ENCODE measurements around the gene BPIFB6. TPM values are rescaled to one million over a fixed set of nuclear protein-coding genes. Genes with fewer than 3 reads are reported as not detected.

Gene BPIFB6
- total and polyA plus RNA-seq, 2 of the 4 experiments (the other 2 are of a cell fraction), result not detected

GRCh38 chr20:33015700-33016580, 15.5 kb upstream of the BPIFB6 start:
- ATAC-seq (ENCODE audit: low read depth) (no peak), DNase-seq (no peak)
- H4K91ac ChIP-seq (ENCODE audit: insufficient read depth, low read depth, low read length), result no peak overlapping the region
- no peaks in the 10 kb centered on the region for H3K9me3 ChIP-seq (ENCODE audit: control insufficient read depth, insufficient read depth, low read length)
- peak overlapping the region; percentile 24 for H2AK9ac ChIP-seq (replicated peaks; ENCODE audit: low read depth, low read length, poor library complexity)
- no peak overlapping the region for H4K8ac ChIP-seq (ENCODE audit: low read depth in 2 of 2, low read length in 2 of 2)
- no peaks in the 10 kb centered on the region for H3K9me1 ChIP-seq (ENCODE audit: insufficient read depth, low read length)
- no peak overlapping the region for H3K4me2 ChIP-seq (ENCODE audit: low read depth, low read length)
- in situ Hi-C loops (cut with MboI; ENCODE audit: low sequenced_read_pairs), result no loop called here
- peaks cover 14% of the 10 kb centered on the region for H3K27me3 ChIP-seq (ENCODE audit: control insufficient read depth, insufficient read depth, low read length)
- H3K23ac ChIP-seq (ENCODE audit: low read depth, low read length), result no peak overlapping the region
- no peak overlapping the region for H3K14ac ChIP-seq (replicated peaks; ENCODE audit: low read depth, low read length)
- ChIA-PET CTCF (no interaction called here), POLR2A (ENCODE audit: unreplicated experiment) (no interaction called here)
- H2BK15ac ChIP-seq (ENCODE audit: low read depth, low read length), result no peak overlapping the region
- H2BK5ac ChIP-seq (ENCODE audit: low read depth, low read length, poor library complexity, severe bottlenecking), result no peak overlapping the region
- H3K4me3 ChIP-seq (ENCODE audit: insufficient read depth, low read depth, low read length), result no peak overlapping the region
- H2AK5ac ChIP-seq (ENCODE audit: low read depth, low read length), result no peak overlapping the region
- H4K20me1 ChIP-seq (ENCODE audit: insufficient read depth, low read length), result no peaks in the 10 kb centered on the region
- dilution Hi-C loops (cut with HindIII; ENCODE audit: low sequenced_read_pairs, unreplicated experiment), result no loop called here
- H3K4ac ChIP-seq (ENCODE audit: low read depth, low read length), result no peak overlapping the region
- intact Hi-C loops (cut with micrococcal nuclease), result no loop called here
- no peak overlapping the region for H2BK20ac ChIP-seq (ENCODE audit: low read depth, low read length)
- no peak overlapping the region for H4K5ac ChIP-seq (ENCODE audit: low read depth, low read length)
- BruUV-seq (replicated peaks), result no TSS peak
- no peak overlapping the region for H3K56ac ChIP-seq (ENCODE audit: extremely low read depth, insufficient read depth, low read length)
- H3K4me1 ChIP-seq (ENCODE audit: control insufficient read depth, insufficient read depth, low read length), result no peaks in the 10 kb centered on the region
- no peak overlapping the region for H3K18ac ChIP-seq (ENCODE audit: low read depth, low read length)
- 33% methylated on average over 4 of the region's 15 CpGs; no CpG with 5 or more reads in 1 of the 2 experiments for WGBS, 2 experiments (ENCODE audit: extremely low coverage in 2 of 2, insufficient read length in 1 of 2)
- no peaks in the 10 kb centered on the region for H3K79me1 ChIP-seq (ENCODE audit: low read depth in 1 of 2, low read length in 2 of 2)
- no peak overlapping the region for H2BK120ac ChIP-seq (ENCODE audit: low read depth, low read length)
- no peak overlapping the region for H3K9ac ChIP-seq (ENCODE audit: low read depth, low read length)
- H3K27ac ChIP-seq (ENCODE audit: insufficient read depth, low read length), result no peak overlapping the region
- H2AFZ ChIP-seq (replicated peaks; ENCODE audit: low read length, poor library complexity), result no peak overlapping the region
- no peaks in the 10 kb centered on the region for H3K36me3 ChIP-seq (ENCODE audit: control insufficient read depth, insufficient read depth, low read length)
- no peak for TF ChIP-seq POLR2A (IDR thresholded peaks at IDR 0.05; ENCODE audit: low read depth, low read length)
- TF ChIP-seq CEBPB (IDR thresholded peaks at IDR 0.05; ENCODE audit: low read depth, low read length), result no peak
- no peak for TF ChIP-seq USF2 (IDR thresholded peaks at IDR 0.05; ENCODE audit: low read depth, low read length)
- TF ChIP-seq RAD21 (IDR thresholded peaks at IDR 0.05; ENCODE audit: low read length), result no peak
- no peak for TF ChIP-seq CTCF (conservative IDR thresholded peaks at IDR 0.05; ENCODE audit: low read depth, low read length)
- TF ChIP-seq MAZ (IDR thresholded peaks at IDR 0.05; ENCODE audit: borderline replicate concordance, low read depth, low read length), result no peak
- no peak for TF ChIP-seq RFX5 (IDR thresholded peaks at IDR 0.05; ENCODE audit: low read depth, low read length)
- no peak for TF ChIP-seq CHD1 (IDR thresholded peaks at IDR 0.05; ENCODE audit: low read depth, low read length)
- TF ChIP-seq SMC3 (IDR thresholded peaks at IDR 0.05; ENCODE audit: low read depth, low read length), result no peak
- TF ChIP-seq NFE2L2 (IDR thresholded peaks at IDR 0.05; ENCODE audit: low read depth, low read length), result no peak
- no peak for TF ChIP-seq ELK1 (IDR thresholded peaks at IDR 0.05; ENCODE audit: borderline replicate concordance, low read depth, low read length)
- no peak for TF ChIP-seq BHLHE40 (IDR thresholded peaks at IDR 0.05; ENCODE audit: low read depth, low read length)
- TF ChIP-seq FOS (IDR thresholded peaks at IDR 0.05; ENCODE audit: low read depth, low read length), result no peak
- no peak for TF ChIP-seq RCOR1 (IDR thresholded peaks at IDR 0.05; ENCODE audit: insufficient replicate concordance, low read length)
- TF ChIP-seq MAFK (IDR thresholded peaks at IDR 0.05; ENCODE audit: low read depth, low read length), result no peak

Data from IMR-90 (cell line).